Loucy (cell line): ENCODE data around the gene CAMSAP1.

Experiments
- EZH2phosphoT487 ChIP-seq: fragments of 200-600 bp; IDR thresholded peaks from 2 replicates; pipeline ENCODE4 v1.6.1; 2018; ENCODE audit warnings: antibody characterized with exemption, mild to moderate bottlenecking, moderate library complexity, borderline replicate concordance
- TF ChIP-seq, protein P1 (sequence below): fragments of 200-600 bp; sonication (generic); conservative IDR thresholded peaks from 2 replicates; pipeline ENCODE4 v1.5.1; 2014; ENCODE audit warnings: mild to moderate bottlenecking, antibody characterized with exemption, low read length

DNA sequence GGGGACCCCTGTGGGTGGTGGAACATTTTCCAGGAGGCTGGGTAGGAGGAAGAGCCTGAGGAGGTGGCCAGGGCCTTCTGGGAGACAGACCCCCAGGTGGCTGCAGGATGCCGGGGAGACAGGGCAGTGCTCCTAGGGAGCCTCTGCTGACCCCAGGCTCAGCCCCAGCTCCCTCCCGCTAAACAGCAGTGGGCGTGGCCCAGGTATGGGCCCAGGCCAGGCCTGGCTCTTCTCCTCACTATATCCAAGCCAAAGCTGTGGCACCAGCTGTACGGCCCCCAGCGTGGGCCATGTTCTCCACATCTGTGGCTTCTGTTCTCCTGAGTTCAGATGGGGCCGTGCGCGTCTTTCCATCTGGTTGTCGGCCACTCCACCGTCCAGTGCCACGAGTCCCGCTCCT, 146.9 kb downstream of the CAMSAP1 start:
- TF ChIP-seq, protein P1, sequence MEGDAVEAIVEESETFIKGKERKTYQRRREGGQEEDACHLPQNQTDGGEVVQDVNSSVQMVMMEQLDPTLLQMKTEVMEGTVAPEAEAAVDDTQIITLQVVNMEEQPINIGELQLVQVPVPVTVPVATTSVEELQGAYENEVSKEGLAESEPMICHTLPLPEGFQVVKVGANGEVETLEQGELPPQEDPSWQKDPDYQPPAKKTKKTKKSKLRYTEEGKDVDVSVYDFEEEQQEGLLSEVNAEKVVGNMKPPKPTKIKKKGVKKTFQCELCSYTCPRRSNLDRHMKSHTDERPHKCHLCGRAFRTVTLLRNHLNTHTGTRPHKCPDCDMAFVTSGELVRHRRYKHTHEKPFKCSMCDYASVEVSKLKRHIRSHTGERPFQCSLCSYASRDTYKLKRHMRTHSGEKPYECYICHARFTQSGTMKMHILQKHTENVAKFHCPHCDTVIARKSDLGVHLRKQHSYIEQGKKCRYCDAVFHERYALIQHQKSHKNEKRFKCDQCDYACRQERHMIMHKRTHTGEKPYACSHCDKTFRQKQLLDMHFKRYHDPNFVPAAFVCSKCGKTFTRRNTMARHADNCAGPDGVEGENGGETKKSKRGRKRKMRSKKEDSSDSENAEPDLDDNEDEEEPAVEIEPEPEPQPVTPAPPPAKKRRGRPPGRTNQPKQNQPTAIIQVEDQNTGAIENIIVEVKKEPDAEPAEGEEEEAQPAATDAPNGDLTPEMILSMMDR: no peak
- no peak for TF ChIP-seq EZH2phosphoT487
